GM12878 (cell line): ENCODE data around the gene PGGT1B. TPM values are rescaled to one million over a fixed set of nuclear protein-coding genes. Genes with fewer than 3 reads are reported as not detected.

Source experiments
- DPF2 ChIP-seq: fragments of 450-650 bp; IDR thresholded peaks from 2 replicates; pipeline ENCODE4 v1.6.1; 2017; ENCODE audit warnings: mild to moderate bottlenecking
- HCFC1 ChIP-seq: fragments of 150-350 bp; IDR thresholded peaks from 2 replicates; pipeline ENCODE4 v1.6.1; 2014; ENCODE audit warnings: low read length
- PRDM15 ChIP-seq: fragments of 450-650 bp; formaldehyde crosslinking; IDR thresholded peaks from 2 replicates; pipeline ENCODE4 v1.4.0; 2020; ENCODE audit warnings: mild to moderate bottlenecking, moderate library complexity
- SIX5 ChIP-seq: IDR thresholded peaks from 2 replicates; pipeline ENCODE4 v1.6.1; 2011; ENCODE audit warnings: mild to moderate bottlenecking, low read depth, low read length, moderate library complexity; ENCODE audit not compliant: severe bottlenecking
- TCF12 ChIP-seq: IDR thresholded peaks from 2 replicates; pipeline ENCODE4 v1.6.1; 2011; ENCODE audit warnings: low read depth, mild to moderate bottlenecking, low read length
- ZBTB4 ChIP-seq: fragments of 450-650 bp; formaldehyde crosslinking; IDR thresholded peaks from 2 replicates; pipeline ENCODE4 v1.4.0; 2022; ENCODE audit warnings: mild to moderate bottlenecking, moderate library complexity
- ZNF687 ChIP-seq: fragments of 450-650 bp; IDR thresholded peaks from 2 replicates; pipeline ENCODE4 v1.6.1; 2017; ENCODE audit warnings: mild to moderate bottlenecking, moderate library complexity
- polyA plus RNA-seq, 11 experiments: library from polyadenylated mRNA; depleted of rRNA in 4 of 11; unstranded in 6 of 11; stranded (reverse) in 5 of 11; fragments of >200 nt; fragmentation: Nextera tagmentation in 4 of 11; fragmentation: Illumina TruSeq in 1 of 11; extraction: Ambion mirVana in 4 of 11; extraction: Trizol in 1 of 11; gene quantifications; 1 replicate in 1 of 11; 2 replicates in 10 of 11; pipeline versions ENCODE4 v1.2.1 to v1.2.3, GENCODE V29; 2011 to 2016; ENCODE audit warnings: inconsistent platforms in 2 of 11, missing spikeins in 2 of 11, low read depth in 1 of 11
- total RNA-seq, 4 experiments: library from RNA; depleted of rRNA in 3 of 4; stranded (reverse); fragments of >200 nt in 3 of 4; fragmentation: Illumina TruSeq in 1 of 4; extraction: Trizol in 1 of 4; gene quantifications; 2 replicates each; pipeline versions ENCODE4 v1.2.1 to v1.2.3, GENCODE V29; 2013 to 2021

Gene PGGT1B
- total and polyA plus RNA-seq, 10 of the 15 experiments (the other 5 are each of a cell fraction or from before 2014, with no cell fraction given) = 5.0 to 38.4 (median 13.9) TPM

GRCh38 chr5:115241881-115242642 lies 20.6 kb downstream of the PGGT1B start (continued):
- TF ChIP-seq PRDM15 (CRISPR knock-in tag) = no peak
- no peak for TF ChIP-seq ZBTB4 (CRISPR knock-in tag)
- no peak for TF ChIP-seq TCF12
- TF ChIP-seq SIX5 = no peak
- no peak for TF ChIP-seq DPF2
- no peak for TF ChIP-seq ZNF687
- TF ChIP-seq HCFC1 = no peak
